MM.1S (cell line): ENCODE data around the gene ADAMTS12.

Experiments
- DNase-seq: peaks from one replicate; pipeline ENCODE4 v3.0.0-alpha.2; 2015
- H2AFZ ChIP-seq: fragments of 300-600 bp; sonication (generic); 2 replicates; pipeline ENCODE4 v1.6.0; 2016; ENCODE audit warnings: antibody characterized with exemption, low read length
- H3F3A ChIP-seq: fragments of 300-600 bp; sonication (generic); 2 replicates; pipeline ENCODE4 v1.6.1; 2016; ENCODE audit warnings: mild to moderate bottlenecking, antibody characterized with exemption, low read length, moderate library complexity, mixed read lengths; ENCODE audit not compliant: insufficient read depth
- H3K27ac ChIP-seq: fragments of 300-600 bp; sonication (generic); 2 replicates; pipeline ENCODE4 v1.5.1; 2016; ENCODE audit warnings: mild to moderate bottlenecking, low read length
- H3K27me3 ChIP-seq: fragments of 300-600 bp; sonication (generic); replicated peaks from 2 replicates; pipeline ENCODE4 v1.6.0; 2016; ENCODE audit warnings: low read length; ENCODE audit not compliant: insufficient read depth
- H3K36me3 ChIP-seq: fragments of 300-600 bp; sonication (generic); replicated peaks from 2 replicates; pipeline ENCODE4 v1.6.1; 2016; ENCODE audit warnings: mild to moderate bottlenecking, low read length, mixed read lengths; ENCODE audit not compliant: insufficient read depth
- H3K4me1 ChIP-seq: fragments of 300-600 bp; sonication (generic); 2 replicates; pipeline ENCODE4 v1.6.1; 2016; ENCODE audit warnings: low read length, mixed read lengths
- H3K4me2 ChIP-seq: fragments of 300-600 bp; sonication (generic); 2 replicates; pipeline ENCODE4 v1.6.0; 2016; ENCODE audit warnings: low read depth, low read length
- H3K4me3 ChIP-seq: fragments of 300-600 bp; sonication (generic); 2 replicates; pipeline ENCODE4 v1.5.1; 2016; ENCODE audit warnings: low read length, mixed read lengths
- H3K79me2 ChIP-seq: fragments of 300-600 bp; sonication (generic); 2 replicates; pipeline ENCODE4 v1.6.1; 2016; ENCODE audit warnings: mixed run types, low read length, mixed read lengths
- H3K9ac ChIP-seq: fragments of 300-600 bp; sonication (generic); 2 replicates; pipeline ENCODE4 v1.6.1; 2016; ENCODE audit warnings: low read length, mixed read lengths
- H3K9me2 ChIP-seq: fragments of 300-600 bp; sonication (generic); replicated peaks from 2 replicates; pipeline ENCODE4 v1.6.1; 2016; ENCODE audit warnings: mild to moderate bottlenecking, low read length, mixed read lengths; ENCODE audit not compliant: insufficient read depth
- H3K9me3 ChIP-seq: fragments of 300-600 bp; sonication (generic); replicated peaks from 2 replicates; pipeline ENCODE4 v1.6.1; 2016; ENCODE audit warnings: mild to moderate bottlenecking, low read length, mixed read lengths; ENCODE audit not compliant: insufficient read depth
- H4K20me1 ChIP-seq: fragments of 300-600 bp; sonication (generic); 2 replicates; pipeline ENCODE4 v1.6.1; 2016; ENCODE audit warnings: mild to moderate bottlenecking, low read length, moderate library complexity, mixed read lengths; ENCODE audit not compliant: insufficient read depth
- EZH2 ChIP-seq: fragments of 300-600 bp; sonication (generic); optimal IDR thresholded peaks from 2 replicates; pipeline ENCODE3; 2017; ENCODE audit warnings: low read depth, mild to moderate bottlenecking, antibody characterized with exemption, low read length, mixed read lengths
- EZH2phosphoT487 ChIP-seq: fragments of 300-600 bp; sonication (generic); IDR thresholded peaks from 2 replicates; pipeline ENCODE4 v1.6.1; 2018; ENCODE audit warnings: antibody characterized with exemption, low read length
- TF ChIP-seq, protein P1 (sequence below): fragments of 300-600 bp; sonication (generic); IDR thresholded peaks from 2 replicates; pipeline ENCODE4 v1.5.1; 2016; ENCODE audit warnings: antibody characterized with exemption, low read length, mixed read lengths

The ADAMTS12 gene

DNA sequence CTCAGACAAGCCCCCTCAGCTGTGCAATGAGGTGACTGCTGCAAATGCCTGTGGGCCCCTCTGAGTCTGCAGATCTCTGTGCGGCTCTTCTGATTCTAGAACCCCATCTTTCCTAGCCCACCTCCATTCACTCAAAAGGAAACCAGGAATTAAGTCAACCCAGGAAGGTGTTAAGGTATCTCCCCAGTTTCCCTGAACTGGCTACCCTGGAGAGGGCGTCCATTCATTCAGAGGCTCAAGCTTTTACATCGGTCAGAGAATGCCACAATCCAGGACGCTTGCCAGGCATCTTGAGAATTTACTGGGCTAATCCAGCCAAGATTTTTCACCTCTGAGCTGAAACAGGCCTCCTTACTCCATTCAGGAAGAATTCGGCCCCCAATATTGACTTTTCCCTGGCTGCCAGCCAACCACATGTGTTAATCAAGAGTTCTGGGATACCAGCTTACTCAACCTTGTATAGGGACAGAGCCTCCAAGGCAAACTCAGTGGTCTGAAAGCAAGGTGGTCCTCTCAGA, 889 bp upstream of the ADAMTS12 start:
- Histone ChIP-seq H3K27me3 (no peaks in the 10 kb centered on the region), H3K79me2 (no peaks in the 10 kb centered on the region), H3K9me2 (no peaks in the 10 kb centered on the region), H3K4me1 (no peaks in the 10 kb centered on the region), H3K4me2 (no peak overlapping the region), H2AFZ (no peak overlapping the region), H4K20me1 (no peaks in the 10 kb centered on the region), H3K9ac (no peak overlapping the region), H3K27ac (no peak overlapping the region), H3K9me3 (no peaks in the 10 kb centered on the region), H3K4me3 (no peak overlapping the region), H3K36me3 (no peaks in the 10 kb centered on the region), H3F3A (no peaks in the 10 kb centered on the region)
- DNase-seq, result no peak
- TF ChIP-seq EZH2 (no peak), EZH2phosphoT487 (no peak)
- TF ChIP-seq, protein P1, sequence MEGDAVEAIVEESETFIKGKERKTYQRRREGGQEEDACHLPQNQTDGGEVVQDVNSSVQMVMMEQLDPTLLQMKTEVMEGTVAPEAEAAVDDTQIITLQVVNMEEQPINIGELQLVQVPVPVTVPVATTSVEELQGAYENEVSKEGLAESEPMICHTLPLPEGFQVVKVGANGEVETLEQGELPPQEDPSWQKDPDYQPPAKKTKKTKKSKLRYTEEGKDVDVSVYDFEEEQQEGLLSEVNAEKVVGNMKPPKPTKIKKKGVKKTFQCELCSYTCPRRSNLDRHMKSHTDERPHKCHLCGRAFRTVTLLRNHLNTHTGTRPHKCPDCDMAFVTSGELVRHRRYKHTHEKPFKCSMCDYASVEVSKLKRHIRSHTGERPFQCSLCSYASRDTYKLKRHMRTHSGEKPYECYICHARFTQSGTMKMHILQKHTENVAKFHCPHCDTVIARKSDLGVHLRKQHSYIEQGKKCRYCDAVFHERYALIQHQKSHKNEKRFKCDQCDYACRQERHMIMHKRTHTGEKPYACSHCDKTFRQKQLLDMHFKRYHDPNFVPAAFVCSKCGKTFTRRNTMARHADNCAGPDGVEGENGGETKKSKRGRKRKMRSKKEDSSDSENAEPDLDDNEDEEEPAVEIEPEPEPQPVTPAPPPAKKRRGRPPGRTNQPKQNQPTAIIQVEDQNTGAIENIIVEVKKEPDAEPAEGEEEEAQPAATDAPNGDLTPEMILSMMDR, result no peak

- no peaks in the 10 kb centered on the region for H3K4me1 ChIP-seq
- TF ChIP-seq, protein P1, result no peak
- TF ChIP-seq EZH2 (no peak), EZH2phosphoT487 (no peak)
- H3K36me3 ChIP-seq, result no peaks in the 10 kb centered on the region
- H2AFZ ChIP-seq, result no peak overlapping the region
- no peak for DNase-seq
- no peaks in the 10 kb centered on the region for H3K9me2 ChIP-seq
- no peaks in the 10 kb centered on the region for H3K9me3 ChIP-seq
- H3K27ac ChIP-seq, result no peak overlapping the region
- H3K4me2 ChIP-seq, result no peak overlapping the region
- H3K9ac ChIP-seq, result no peak overlapping the region
- H3F3A ChIP-seq, result no peaks in the 10 kb centered on the region
- no peaks in the 10 kb centered on the region for H3K27me3 ChIP-seq
- no peaks in the 10 kb centered on the region for H3K79me2 ChIP-seq
- no peaks in the 10 kb centered on the region for H4K20me1 ChIP-seq
- no peak overlapping the region for H3K4me3 ChIP-seq
These were observed 373 bp downstream of the ADAMTS12 start for GRCh38 chr5:33891446-33891787.

- Histone ChIP-seq H3K4me3 (no peak overlapping the region), H3K9ac (no peak overlapping the region), H3K27me3 (no peaks in the 10 kb centered on the region), H3K27ac (no peak overlapping the region), H4K20me1 (no peaks in the 10 kb centered on the region), H3K79me2 (no peaks in the 10 kb centered on the region), H3K9me2 (no peaks in the 10 kb centered on the region), H3K9me3 (no peaks in the 10 kb centered on the region), H3F3A (no peaks in the 10 kb centered on the region), H3K36me3 (no peaks in the 10 kb centered on the region), H3K4me1 (no peaks in the 10 kb centered on the region), H3K4me2 (no peak overlapping the region), H2AFZ (no peak overlapping the region)
- DNase-seq, result no peak
- TF ChIP-seq, protein P1, result no peak
- no peak for TF ChIP-seq EZH2phosphoT487
- no peak for TF ChIP-seq EZH2
These were observed 1.4 kb downstream of the ADAMTS12 start for GRCh38 chr5:33890131-33891032.
